OCI-LY7 (cell line): ENCODE data around the gene SETBP1.

Experiments used
- EZH2phosphoT487 ChIP-seq: fragments of 200-600 bp; sonication (generic); IDR thresholded peaks from 2 replicates; pipeline ENCODE4 v1.6.1; 2018; ENCODE audit warnings: low read depth, borderline replicate concordance, mild to moderate bottlenecking, mixed run types, antibody characterized with exemption, low read length, moderate library complexity, mixed read lengths
- TF ChIP-seq, protein P1 (sequence below): fragments of 200-600 bp; sonication (generic); conservative IDR thresholded peaks from 2 replicates; pipeline ENCODE4 v1.5.1; 2014; ENCODE audit warnings: mild to moderate bottlenecking, antibody characterized with exemption, low read length, moderate library complexity, mixed read lengths

DNA sequence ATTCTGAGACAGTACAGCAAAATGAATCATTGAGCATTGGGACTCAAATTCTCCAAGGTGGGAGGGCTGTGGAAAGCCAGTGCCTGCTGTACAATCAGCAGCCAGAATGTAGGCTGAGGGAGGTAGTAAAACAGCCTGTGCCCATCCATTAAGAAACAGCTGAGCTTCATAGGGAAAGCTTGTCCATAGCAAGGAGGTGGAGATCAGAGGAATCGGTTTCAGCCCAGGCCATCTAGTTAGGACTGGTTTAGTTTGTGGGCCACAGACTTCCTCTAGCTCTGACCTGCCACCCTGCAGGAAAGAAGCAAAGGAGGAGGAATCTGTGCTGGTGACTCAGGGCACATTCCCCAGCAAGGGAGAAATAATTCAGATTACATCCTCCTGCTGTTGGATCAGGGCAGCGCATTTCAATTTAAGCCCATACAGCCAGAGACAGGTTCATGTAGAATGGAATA lies 333.4 kb downstream of the SETBP1 start:
- TF ChIP-seq, protein P1, sequence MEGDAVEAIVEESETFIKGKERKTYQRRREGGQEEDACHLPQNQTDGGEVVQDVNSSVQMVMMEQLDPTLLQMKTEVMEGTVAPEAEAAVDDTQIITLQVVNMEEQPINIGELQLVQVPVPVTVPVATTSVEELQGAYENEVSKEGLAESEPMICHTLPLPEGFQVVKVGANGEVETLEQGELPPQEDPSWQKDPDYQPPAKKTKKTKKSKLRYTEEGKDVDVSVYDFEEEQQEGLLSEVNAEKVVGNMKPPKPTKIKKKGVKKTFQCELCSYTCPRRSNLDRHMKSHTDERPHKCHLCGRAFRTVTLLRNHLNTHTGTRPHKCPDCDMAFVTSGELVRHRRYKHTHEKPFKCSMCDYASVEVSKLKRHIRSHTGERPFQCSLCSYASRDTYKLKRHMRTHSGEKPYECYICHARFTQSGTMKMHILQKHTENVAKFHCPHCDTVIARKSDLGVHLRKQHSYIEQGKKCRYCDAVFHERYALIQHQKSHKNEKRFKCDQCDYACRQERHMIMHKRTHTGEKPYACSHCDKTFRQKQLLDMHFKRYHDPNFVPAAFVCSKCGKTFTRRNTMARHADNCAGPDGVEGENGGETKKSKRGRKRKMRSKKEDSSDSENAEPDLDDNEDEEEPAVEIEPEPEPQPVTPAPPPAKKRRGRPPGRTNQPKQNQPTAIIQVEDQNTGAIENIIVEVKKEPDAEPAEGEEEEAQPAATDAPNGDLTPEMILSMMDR = no peak
- no peak for TF ChIP-seq EZH2phosphoT487
